SK-N-MC (cell line): ENCODE data around the gene CCDC50.

Experiments
- DNase-seq: peaks from one replicate; pipeline ENCODE4 v3.0.0-alpha.2; 2011; ENCODE audit warnings: low read depth, low spot score
- H3K27ac ChIP-seq: fragments of 200-600 bp; sonication (generic); 2 replicates; pipeline ENCODE4 v1.5.1; 2016; ENCODE audit warnings: mixed run types
- H3K36me3 ChIP-seq: fragments of 200-600 bp; sonication (generic); 2 replicates; pipeline ENCODE4 v1.6.1; 2017; ENCODE audit warnings: antibody characterized with exemption, low read length, mixed read lengths; ENCODE audit not compliant: insufficient read depth
- H3K4me3 ChIP-seq: fragments of 200-600 bp; sonication (generic); 2 replicates; pipeline ENCODE4 v1.5.1; 2016
- H3K9ac ChIP-seq: fragments of 200-600 bp; sonication (generic); 2 replicates; pipeline ENCODE4 v1.8.0; 2017; ENCODE audit warnings: mixed run types, mixed read lengths; ENCODE audit not compliant: insufficient read length
- H3K9me3 ChIP-seq: fragments of 200-600 bp; sonication (generic); 2 replicates; pipeline ENCODE4 v1.6.1; 2017; ENCODE audit warnings: low read depth, mild to moderate bottlenecking, antibody characterized with exemption, low read length, moderate library complexity, mixed read lengths
- EZH2 ChIP-seq: fragments of 200-600 bp; sonication (generic); IDR thresholded peaks from one replicate; pipeline ENCODE4 v1.6.1; 2017; ENCODE audit warnings: antibody characterized with exemption
- FOXP2 ChIP-seq: optimal IDR thresholded peaks from 2 replicates; pipeline ENCODE3; 2011; ENCODE audit warnings: mild to moderate bottlenecking, moderate library complexity; ENCODE audit not compliant: insufficient read depth; ENCODE audit errors: extremely low read length, control extremely low read depth
- POLR2AphosphoS5 ChIP-seq: IDR thresholded peaks from 2 replicates; pipeline ENCODE4 v1.6.1; 2012; ENCODE audit warnings: mild to moderate bottlenecking, low read depth, low read length, borderline replicate concordance

The CCDC50 gene

DNA sequence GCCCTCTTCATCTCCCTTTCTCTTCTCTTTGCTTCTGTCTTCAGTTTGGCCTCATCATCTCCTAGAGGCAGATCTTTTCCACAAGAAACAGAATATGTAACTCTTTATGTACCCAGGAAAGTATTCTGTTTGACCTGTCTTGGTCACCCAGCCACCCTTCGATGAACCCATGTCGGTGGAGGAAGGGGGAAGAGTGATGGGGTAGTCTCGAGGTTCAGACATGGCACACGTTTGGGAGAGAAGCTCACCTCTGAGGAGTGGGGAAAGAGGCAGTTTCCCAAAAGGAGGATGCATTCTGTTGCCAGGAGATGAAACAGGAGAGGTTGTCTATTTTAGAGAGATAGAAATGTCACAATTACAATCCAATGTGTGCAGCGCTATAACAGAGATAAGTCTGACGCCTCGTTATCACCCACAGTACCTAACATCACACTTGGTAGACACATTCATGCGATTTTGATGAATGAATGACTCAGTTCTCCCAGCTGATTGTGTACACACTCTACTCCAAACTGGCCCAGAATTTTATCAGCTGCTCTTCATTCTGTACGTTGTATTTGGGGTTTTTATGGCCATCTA, 722 bp upstream of the CCDC50 start:
- TF ChIP-seq EZH2, result no peak
- no peak for TF ChIP-seq POLR2AphosphoS5
- TF ChIP-seq FOXP2, result no peak
- Histone ChIP-seq H3K4me3 (peak overlapping the region; percentile 91), H3K27ac (0 out of 2 replicates have a peak overlapping the region, but pooled peaks have one; percentile 11), H3K9ac (peak overlapping the region; percentile 95), H3K9me3 (no peaks in the 10 kb centered on the region), H3K36me3 (no peaks in the 10 kb centered on the region)
- no peak for DNase-seq

- Histone ChIP-seq H3K36me3 (no peaks in the 10 kb centered on the region), H3K9me3 (no peaks in the 10 kb centered on the region), H3K27ac (peak within 1 kb of the TSS; percentile 48), H3K4me3 (peak within 1 kb of the TSS; percentile 91), H3K9ac (peak within 1 kb of the TSS; percentile 95)
- DNase-seq, result no peak
- TF ChIP-seq FOXP2 (no peak), EZH2 (no peak), POLR2AphosphoS5 (no peak)
Measured at GRCh38 chr3:191329654-191330529, 698 bp downstream of the CCDC50 start, which contains the start of gene UTS2B. Gene UTS2B, minus strand, starts transcription at chr3:191330526. Its CDS starts 48,337 bp downstream, at chr3:191282189.

DNA sequence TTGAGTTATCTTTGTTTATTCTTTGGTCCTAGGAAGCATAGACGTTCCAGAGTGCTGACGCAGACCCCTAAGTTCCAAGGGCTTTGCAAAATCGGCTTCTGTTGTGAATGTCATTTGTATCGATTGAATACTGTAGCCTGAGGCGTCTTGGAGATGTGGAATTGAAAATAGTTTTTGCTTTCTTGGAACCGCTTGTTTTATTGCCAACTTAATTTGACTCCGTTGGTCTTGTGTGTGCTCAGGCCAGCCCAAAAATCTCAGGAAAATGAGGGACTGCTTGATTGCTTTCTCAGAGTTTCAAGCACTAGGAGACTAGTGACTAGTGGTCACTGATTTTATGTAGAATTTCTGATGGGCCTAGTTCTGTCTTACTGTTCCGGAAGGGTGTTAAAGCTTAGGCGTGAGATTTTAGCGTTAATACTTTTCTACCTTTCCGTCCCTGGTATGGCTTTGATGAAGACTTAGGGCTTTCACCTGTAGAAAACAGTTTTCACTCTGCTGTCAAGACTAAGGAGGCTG, 1.4 kb downstream of the CCDC50 start:
- no peaks in the 10 kb centered on the region for H3K9me3 ChIP-seq
- TF ChIP-seq EZH2, result no peak
- no peak overlapping the region; the same call in 1 of the 2 replicates for H3K27ac ChIP-seq
- H3K9ac ChIP-seq, result peak overlapping the region; percentile 95
- no peak for DNase-seq
- H3K36me3 ChIP-seq, result no peaks in the 10 kb centered on the region
- H3K4me3 ChIP-seq, result peak overlapping the region; percentile 91

DNA sequence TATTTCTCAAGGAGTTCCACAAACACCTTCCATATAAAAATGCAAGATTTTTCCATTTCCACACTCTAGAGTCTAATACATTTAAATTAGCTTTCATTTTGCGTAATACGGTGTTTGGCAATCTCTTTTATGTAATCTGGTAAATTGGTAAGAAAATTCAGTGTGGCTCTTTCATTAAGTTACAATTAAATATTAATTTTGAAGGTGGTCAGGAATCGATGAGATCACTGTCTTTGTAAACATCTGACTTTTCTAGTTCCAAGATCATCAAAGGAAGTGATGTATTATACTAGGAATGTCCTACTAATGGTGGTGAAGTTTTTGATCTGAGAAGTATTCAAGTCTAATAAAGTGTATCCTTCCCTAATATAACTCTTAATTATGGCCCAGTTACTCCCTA, 2.2 kb downstream of the CCDC50 start:
- DNase-seq, result no peak
- Histone ChIP-seq H3K9me3 (no peaks in the 10 kb centered on the region), H3K36me3 (no peaks in the 10 kb centered on the region), H3K4me3 (peak overlapping the region; percentile 91), H3K27ac (no peak overlapping the region), H3K9ac (no peak overlapping the region)
- TF ChIP-seq POLR2AphosphoS5 (no peak), FOXP2 (no peak), EZH2 (no peak)

DNA sequence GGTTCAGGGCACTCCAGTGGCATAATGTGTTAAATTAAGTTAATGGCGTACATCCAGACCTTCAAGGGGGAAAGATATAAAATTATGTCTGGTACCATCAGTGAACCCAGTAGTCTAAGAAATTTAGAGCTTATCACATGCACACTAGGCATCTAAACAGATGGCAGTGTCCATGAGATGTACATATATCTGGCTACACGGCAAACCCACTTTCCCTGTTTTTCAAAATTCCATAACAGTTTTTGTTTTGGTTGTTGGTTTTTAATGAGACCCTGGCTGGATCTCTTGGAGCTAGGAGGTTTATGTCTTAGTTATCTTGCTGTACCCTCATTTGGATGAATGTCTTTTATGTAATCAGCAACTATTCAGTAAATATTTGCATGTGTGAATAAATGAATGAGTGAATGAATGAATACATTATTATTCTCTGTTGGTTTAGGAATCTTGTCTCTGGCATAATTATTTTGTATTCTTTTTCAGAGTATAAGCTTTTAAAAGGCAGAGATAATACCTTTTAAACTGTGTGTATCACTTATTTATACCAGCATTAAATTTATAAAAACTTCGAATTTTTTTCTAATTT, 4.2 kb downstream of the CCDC50 start:
- H3K9me3 ChIP-seq, result no peaks in the 10 kb centered on the region
- no peak overlapping the region for H3K4me3 ChIP-seq
- no peaks in the 10 kb centered on the region for H3K36me3 ChIP-seq
- H3K27ac ChIP-seq, result no peak overlapping the region
- no peak for DNase-seq
- H3K9ac ChIP-seq, result no peak overlapping the region
- no peak for TF ChIP-seq FOXP2
- no peak for TF ChIP-seq POLR2AphosphoS5
- TF ChIP-seq EZH2, result no peak

GRCh38 chr3:191334346-191334893, 5.2 kb downstream of the CCDC50 start:
- Histone ChIP-seq H3K9ac (no peak overlapping the region), H3K36me3 (no peaks in the 10 kb centered on the region), H3K27ac (peak overlapping the region; percentile 33; the same call in 1 of the 2 replicates), H3K4me3 (peak overlapping the region; percentile 16; the same call in 1 of the 2 replicates), H3K9me3 (no peaks in the 10 kb centered on the region)
- TF ChIP-seq POLR2AphosphoS5 (no peak), FOXP2 (no peak), EZH2 (no peak)
- DNase-seq, result no peak

DNA sequence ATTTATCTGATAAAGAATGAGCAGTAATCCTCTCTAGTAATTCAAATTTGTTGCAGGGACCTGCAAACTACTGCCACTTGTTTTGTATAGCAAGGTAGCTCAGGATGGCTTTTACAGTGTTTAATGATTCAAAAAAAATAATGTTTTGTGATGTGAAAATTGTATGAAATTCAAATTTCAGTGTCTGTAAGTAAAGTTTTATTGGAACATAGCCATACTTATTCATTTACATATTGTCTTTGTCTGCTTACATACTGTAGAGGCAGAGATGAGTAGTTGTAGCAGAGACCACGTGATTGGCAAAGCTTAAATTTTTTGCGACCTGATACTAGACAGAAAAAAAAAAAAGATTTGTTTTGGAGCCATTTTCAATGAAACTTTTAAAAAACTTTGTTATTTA, 7.6 kb downstream of the CCDC50 start:
- H3K9me3 ChIP-seq, result no peaks in the 10 kb centered on the region
- no peak for TF ChIP-seq POLR2AphosphoS5
- no peak for TF ChIP-seq EZH2
- TF ChIP-seq FOXP2, result no peak
- no peak overlapping the region for H3K9ac ChIP-seq
- DNase-seq, result no peak
- H3K27ac ChIP-seq, result no peak overlapping the region
- no peak overlapping the region for H3K4me3 ChIP-seq
- H3K36me3 ChIP-seq, result no peaks in the 10 kb centered on the region

GRCh38 chr3:191338177-191338488, 8.9 kb downstream of the CCDC50 start:
- no peak overlapping the region for H3K27ac ChIP-seq
- TF ChIP-seq POLR2AphosphoS5 (no peak), FOXP2 (no peak), EZH2 (no peak)
- DNase-seq, result no peak
- H3K4me3 ChIP-seq, result no peak overlapping the region
- no peak overlapping the region for H3K9ac ChIP-seq
- H3K9me3 ChIP-seq, result no peaks in the 10 kb centered on the region
- H3K36me3 ChIP-seq, result no peaks in the 10 kb centered on the region
